Fibroblast of lung (primary cell): ENCODE measurements around the gene UBE3D.

Source experiments
- CTCF ChIP-seq, 2 donors: IDR thresholded peaks in 1 of 2; conservative IDR thresholded peaks in 1 of 2; 1 replicate in 1 of 2; 2 replicates in 1 of 2; pipeline ENCODE4 v1.5.1; 2011 to 2012; ENCODE audit warnings: low read length in 2 of 2, control low read depth in 1 of 2, inconsistent platforms in 1 of 2, low read depth in 1 of 2, mild to moderate bottlenecking in 1 of 2
- EZH2 ChIP-seq: IDR thresholded peaks from 2 replicates; pipeline ENCODE4 v1.5.1; 2012; ENCODE audit warnings: low read length, control low read depth, mild to moderate bottlenecking; ENCODE audit errors: missing control alignments

- no peak for TF ChIP-seq EZH2
- no peak for TF ChIP-seq CTCF (conservative IDR thresholded peaks at IDR 0.05 in 1 of 2, IDR thresholded peaks at IDR 0.05 in 1 of 2; ENCODE audit: low read depth in 1 of 2, low read length in 2 of 2)
These were observed 80.9 kb downstream of the UBE3D start for GRCh38 chr6:82984720-82985119.
